Loucy (cell line): ENCODE data around the gene CCDC12.

Source experiments
- EZH2phosphoT487 ChIP-seq: fragments of 200-600 bp; IDR thresholded peaks from 2 replicates; pipeline ENCODE4 v1.6.1; 2018; ENCODE audit warnings: antibody characterized with exemption, mild to moderate bottlenecking, moderate library complexity, borderline replicate concordance
- TF ChIP-seq, protein P1 (sequence below): fragments of 200-600 bp; sonication (generic); conservative IDR thresholded peaks from 2 replicates; pipeline ENCODE4 v1.5.1; 2014; ENCODE audit warnings: mild to moderate bottlenecking, antibody characterized with exemption, low read length

DNA sequence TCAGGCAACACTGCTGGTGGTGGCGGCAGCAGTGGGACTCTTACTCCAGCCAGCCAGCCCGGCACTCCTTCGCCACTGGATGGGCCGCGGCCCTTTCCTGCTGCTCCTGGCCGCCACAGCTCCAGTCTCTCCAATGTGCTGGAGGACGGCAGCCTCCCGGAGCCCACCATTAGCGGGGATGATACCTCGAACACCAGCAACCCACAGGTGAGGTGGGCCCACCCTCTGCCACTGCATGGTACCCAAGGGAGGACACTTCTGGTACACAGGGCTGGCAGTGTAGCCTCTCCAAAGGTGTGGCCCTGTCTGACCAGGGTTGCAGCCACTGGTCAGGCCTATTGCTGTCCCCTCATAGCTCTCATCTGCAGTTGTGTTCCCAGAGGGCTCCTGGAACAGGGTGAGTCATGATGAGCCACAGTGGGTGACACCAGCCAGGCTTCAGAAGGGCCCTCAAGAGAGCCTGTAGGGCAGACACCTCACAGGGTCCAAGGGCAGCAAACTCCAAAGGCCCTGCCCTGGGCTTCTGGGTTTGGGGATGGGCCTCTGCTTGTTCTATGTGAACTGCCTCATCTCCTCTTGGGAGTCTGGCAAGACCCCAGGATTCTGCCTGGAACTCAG is 23.8 kb upstream of the CCDC12 start:
- TF ChIP-seq, protein P1, sequence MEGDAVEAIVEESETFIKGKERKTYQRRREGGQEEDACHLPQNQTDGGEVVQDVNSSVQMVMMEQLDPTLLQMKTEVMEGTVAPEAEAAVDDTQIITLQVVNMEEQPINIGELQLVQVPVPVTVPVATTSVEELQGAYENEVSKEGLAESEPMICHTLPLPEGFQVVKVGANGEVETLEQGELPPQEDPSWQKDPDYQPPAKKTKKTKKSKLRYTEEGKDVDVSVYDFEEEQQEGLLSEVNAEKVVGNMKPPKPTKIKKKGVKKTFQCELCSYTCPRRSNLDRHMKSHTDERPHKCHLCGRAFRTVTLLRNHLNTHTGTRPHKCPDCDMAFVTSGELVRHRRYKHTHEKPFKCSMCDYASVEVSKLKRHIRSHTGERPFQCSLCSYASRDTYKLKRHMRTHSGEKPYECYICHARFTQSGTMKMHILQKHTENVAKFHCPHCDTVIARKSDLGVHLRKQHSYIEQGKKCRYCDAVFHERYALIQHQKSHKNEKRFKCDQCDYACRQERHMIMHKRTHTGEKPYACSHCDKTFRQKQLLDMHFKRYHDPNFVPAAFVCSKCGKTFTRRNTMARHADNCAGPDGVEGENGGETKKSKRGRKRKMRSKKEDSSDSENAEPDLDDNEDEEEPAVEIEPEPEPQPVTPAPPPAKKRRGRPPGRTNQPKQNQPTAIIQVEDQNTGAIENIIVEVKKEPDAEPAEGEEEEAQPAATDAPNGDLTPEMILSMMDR, result no peak
- no peak for TF ChIP-seq EZH2phosphoT487
